Fibroblast of the aortic adventitia (primary cell): ENCODE data around the gene CHMP2A. TPM values are rescaled to one million over a fixed set of nuclear protein-coding genes. Genes with fewer than 3 reads are reported as not detected.

Source experiments
- DNase-seq: peaks from one replicate; pipeline ENCODE4 v3.0.0-alpha.2; 2010; ENCODE audit warnings: low read depth
- H3K4me3 ChIP-seq: 2 replicates; pipeline ENCODE4 v1.5.1; 2011; ENCODE audit warnings: low read depth, mild to moderate bottlenecking, control low read depth, low read length, moderate library complexity
- total RNA-seq: library from RNA; depleted of rRNA; stranded (reverse); fragments of >200 nt; gene quantifications from 2 replicates; pipeline ENCODE4 v1.2.3, GENCODE V29; 2012; ENCODE audit warnings: low replicate concordance
- TF ChIP-seq, protein P1 (sequence below): IDR thresholded peaks from 2 replicates; pipeline ENCODE4 v1.5.1; 2011; ENCODE audit warnings: mild to moderate bottlenecking, low read length, control low read depth, inconsistent platforms; ENCODE audit not compliant: insufficient read depth

The CHMP2A gene
- total RNA-seq, 1 donor = 109 TPM

GRCh38 chr19:58557221-58558065 is 2.5 kb upstream of the CHMP2A start:
- peak overlapping the region; percentile 92 for H3K4me3 ChIP-seq
- TF ChIP-seq, protein P1, sequence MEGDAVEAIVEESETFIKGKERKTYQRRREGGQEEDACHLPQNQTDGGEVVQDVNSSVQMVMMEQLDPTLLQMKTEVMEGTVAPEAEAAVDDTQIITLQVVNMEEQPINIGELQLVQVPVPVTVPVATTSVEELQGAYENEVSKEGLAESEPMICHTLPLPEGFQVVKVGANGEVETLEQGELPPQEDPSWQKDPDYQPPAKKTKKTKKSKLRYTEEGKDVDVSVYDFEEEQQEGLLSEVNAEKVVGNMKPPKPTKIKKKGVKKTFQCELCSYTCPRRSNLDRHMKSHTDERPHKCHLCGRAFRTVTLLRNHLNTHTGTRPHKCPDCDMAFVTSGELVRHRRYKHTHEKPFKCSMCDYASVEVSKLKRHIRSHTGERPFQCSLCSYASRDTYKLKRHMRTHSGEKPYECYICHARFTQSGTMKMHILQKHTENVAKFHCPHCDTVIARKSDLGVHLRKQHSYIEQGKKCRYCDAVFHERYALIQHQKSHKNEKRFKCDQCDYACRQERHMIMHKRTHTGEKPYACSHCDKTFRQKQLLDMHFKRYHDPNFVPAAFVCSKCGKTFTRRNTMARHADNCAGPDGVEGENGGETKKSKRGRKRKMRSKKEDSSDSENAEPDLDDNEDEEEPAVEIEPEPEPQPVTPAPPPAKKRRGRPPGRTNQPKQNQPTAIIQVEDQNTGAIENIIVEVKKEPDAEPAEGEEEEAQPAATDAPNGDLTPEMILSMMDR = no peak
- DNase-seq = no peak

- H3K4me3 ChIP-seq = peak overlapping the region; percentile 92
- TF ChIP-seq, protein P1 = no peak
- no peak for DNase-seq
Measured at GRCh38 chr19:58556622-58557220, 1.8 kb upstream of the CHMP2A start.

- DNase-seq = no peak
- H3K4me3 ChIP-seq = peak overlapping the region; percentile 92
- TF ChIP-seq, protein P1 = no peak
Measured at GRCh38 chr19:58555920-58556621, 1.2 kb upstream of the CHMP2A start.

- TF ChIP-seq, protein P1 = no peak
- no peak for DNase-seq
- peak overlapping the region; percentile 61 for H3K4me3 ChIP-seq
Measured at GRCh38 chr19:58555369-58555885, 522 bp upstream of the CHMP2A start.

- H3K4me3 ChIP-seq = peak overlapping the region; percentile 78
- no peak for DNase-seq
- TF ChIP-seq, protein P1 = no peak
Measured at GRCh38 chr19:58553799-58554493, 959 bp downstream of the CHMP2A start.

DNA sequence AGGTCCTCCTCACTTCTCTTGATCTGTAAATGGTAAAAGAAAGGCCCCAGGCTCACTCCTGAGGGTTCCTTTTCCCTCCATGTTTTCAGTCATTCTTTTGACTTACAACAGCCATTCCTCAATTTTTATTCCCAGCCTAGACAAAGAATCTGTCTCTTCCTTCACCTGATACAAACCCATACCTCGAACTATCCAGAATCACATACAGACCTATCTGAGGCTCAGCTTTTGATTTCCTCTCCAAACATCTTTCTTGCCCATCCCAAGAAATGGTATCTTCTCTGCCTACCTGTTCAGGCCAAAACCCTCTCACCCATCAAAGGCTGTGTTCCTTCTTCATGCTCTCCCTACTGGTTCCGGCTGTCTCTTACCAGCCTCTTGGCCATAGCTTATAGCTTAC is 2.2 kb downstream of the CHMP2A start:
- TF ChIP-seq, protein P1 = no peak
- DNase-seq = no peak
- H3K4me3 ChIP-seq = no peak overlapping the region
